Measurements from ENCODE around the gene THTPA. TPM values are rescaled to one million over a fixed set of nuclear protein-coding genes. Genes with fewer than 3 reads are reported as not detected.

The THTPA gene
- total and polyA plus RNA-seq, 2 of the 13 experiments (the other 11 are each of a cell fraction or from before 2014, with no cell fraction given), result 7.4 to 8.7 TPM

DNA sequence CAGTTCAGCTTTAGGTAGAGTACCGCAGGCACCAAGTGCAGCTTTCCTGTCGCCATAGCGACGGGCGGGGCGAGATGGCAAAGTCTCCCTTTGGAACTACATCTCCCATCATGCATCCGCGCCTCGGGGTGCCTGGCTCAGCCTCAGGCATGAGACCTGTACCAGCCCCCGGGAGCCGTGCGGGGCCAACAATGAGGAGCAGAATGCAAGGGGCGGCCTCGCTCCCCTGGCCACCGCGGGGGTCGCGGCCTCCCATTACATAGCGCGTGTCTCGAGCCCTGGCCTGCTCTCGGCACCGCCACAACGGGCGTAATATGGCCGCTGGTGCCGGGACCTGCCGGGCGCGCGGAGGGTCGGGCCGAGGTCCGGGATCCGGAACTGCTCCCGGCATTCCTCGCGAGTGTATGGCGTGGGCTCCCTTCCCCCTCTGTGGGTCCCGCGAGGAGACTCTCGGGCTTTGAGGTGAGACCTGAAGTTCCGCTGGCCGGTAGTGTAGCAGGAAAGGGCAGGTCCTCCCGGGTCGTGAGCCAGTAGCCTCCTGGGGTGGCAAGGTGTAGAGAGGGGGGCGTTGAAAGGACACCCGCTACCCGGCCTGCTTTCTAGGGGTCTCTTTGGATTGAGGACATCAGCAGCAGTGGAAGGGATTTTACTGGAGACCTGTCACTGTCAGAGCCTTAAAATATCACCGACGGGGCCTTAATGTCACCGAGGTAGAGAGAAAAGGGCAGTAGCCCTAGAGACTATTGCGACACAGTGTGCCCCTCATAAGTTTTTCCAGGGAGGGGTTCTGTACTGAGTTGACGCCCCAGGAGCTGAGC is at the start of gene THTPA (continued):
- TF ChIP-seq, protein P1, sequence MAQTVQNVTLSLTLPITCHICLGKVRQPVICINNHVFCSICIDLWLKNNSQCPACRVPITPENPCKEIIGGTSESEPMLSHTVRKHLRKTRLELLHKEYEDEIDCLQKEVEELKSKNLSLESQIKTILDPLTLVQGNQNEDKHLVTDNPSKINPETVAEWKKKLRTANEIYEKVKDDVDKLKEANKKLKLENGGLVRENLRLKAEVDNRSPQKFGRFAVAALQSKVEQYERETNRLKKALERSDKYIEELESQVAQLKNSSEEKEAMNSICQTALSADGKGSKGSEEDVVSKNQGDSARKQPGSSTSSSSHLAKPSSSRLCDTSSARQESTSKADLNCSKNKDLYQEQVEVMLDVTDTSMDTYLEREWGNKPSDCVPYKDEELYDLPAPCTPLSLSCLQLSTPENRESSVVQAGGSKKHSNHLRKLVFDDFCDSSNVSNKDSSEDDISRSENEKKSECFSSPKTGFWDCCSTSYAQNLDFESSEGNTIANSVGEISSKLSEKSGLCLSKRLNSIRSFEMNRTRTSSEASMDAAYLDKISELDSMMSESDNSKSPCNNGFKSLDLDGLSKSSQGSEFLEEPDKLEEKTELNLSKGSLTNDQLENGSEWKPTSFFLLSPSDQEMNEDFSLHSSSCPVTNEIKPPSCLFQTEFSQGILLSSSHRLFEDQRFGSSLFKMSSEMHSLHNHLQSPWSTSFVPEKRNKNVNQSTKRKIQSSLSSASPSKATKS (CRISPR knock-in tag; IDR thresholded peaks at IDR 0.05), result no peak
- 0 out of 2 replicates have a peak, but pooled peaks have one; percentile 27 for TF ChIP-seq ZFAT (CRISPR knock-in tag; conservative IDR thresholded peaks at IDR 0.05)
- TF ChIP-seq ZNF766 (CRISPR knock-in tag; IDR thresholded peaks at IDR 0.05; ENCODE audit: borderline replicate concordance), result peak; percentile 98; the same call in 1 of the 2 replicates
- peak; percentile 99; the same call in 1 of the 2 replicates for TF ChIP-seq ZNF569 (CRISPR knock-in tag; IDR thresholded peaks at IDR 0.05; ENCODE audit: borderline replicate concordance)
- peak; percentile 99 for TF ChIP-seq ZNF343 (CRISPR knock-in tag; IDR thresholded peaks at IDR 0.05)
- TF ChIP-seq NFATC3 (CRISPR knock-in tag; IDR thresholded peaks at IDR 0.05), result peak; percentile 99
- TF ChIP-seq, protein P2, sequence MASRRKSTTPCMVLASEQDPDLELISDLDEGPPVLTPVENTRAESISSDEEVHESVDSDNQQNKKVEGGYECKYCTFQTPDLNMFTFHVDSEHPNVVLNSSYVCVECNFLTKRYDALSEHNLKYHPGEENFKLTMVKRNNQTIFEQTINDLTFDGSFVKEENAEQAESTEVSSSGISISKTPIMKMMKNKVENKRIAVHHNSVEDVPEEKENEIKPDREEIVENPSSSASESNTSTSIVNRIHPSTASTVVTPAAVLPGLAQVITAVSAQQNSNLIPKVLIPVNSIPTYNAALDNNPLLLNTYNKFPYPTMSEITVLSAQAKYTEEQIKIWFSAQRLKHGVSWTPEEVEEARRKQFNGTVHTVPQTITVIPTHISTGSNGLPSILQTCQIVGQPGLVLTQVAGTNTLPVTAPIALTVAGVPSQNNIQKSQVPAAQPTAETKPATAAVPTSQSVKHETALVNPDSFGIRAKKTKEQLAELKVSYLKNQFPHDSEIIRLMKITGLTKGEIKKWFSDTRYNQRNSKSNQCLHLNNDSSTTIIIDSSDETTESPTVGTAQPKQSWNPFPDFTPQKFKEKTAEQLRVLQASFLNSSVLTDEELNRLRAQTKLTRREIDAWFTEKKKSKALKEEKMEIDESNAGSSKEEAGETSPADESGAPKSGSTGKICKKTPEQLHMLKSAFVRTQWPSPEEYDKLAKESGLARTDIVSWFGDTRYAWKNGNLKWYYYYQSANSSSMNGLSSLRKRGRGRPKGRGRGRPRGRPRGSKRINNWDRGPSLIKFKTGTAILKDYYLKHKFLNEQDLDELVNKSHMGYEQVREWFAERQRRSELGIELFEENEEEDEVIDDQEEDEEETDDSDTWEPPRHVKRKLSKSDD (CRISPR knock-in tag; IDR thresholded peaks at IDR 0.05; ENCODE audit: low read depth), result peak; percentile 97
- peak; percentile 99 for TF ChIP-seq ZNF232 (CRISPR knock-in tag; IDR thresholded peaks at IDR 0.05; ENCODE audit: borderline replicate concordance)
- TF ChIP-seq SRSF1 (optimal IDR thresholded peaks at IDR 0.05; ENCODE audit: low read depth, low read length), result peak; percentile 97
- TF ChIP-seq FOSL2 (CRISPR knock-in tag; IDR thresholded peaks at IDR 0.05), result peak; percentile 68
- peak; percentile 100 for TF ChIP-seq ZNF350 (CRISPR knock-in tag; IDR thresholded peaks at IDR 0.05; ENCODE audit: borderline replicate concordance, low read depth)
- TF ChIP-seq SNAI1 (CRISPR knock-in tag; IDR thresholded peaks at IDR 0.05; ENCODE audit: borderline replicate concordance), result peak; percentile 98
- peak; percentile 93 for TF ChIP-seq ZNF557 (CRISPR knock-in tag; IDR thresholded peaks at IDR 0.05)
- TF ChIP-seq, protein P3, sequence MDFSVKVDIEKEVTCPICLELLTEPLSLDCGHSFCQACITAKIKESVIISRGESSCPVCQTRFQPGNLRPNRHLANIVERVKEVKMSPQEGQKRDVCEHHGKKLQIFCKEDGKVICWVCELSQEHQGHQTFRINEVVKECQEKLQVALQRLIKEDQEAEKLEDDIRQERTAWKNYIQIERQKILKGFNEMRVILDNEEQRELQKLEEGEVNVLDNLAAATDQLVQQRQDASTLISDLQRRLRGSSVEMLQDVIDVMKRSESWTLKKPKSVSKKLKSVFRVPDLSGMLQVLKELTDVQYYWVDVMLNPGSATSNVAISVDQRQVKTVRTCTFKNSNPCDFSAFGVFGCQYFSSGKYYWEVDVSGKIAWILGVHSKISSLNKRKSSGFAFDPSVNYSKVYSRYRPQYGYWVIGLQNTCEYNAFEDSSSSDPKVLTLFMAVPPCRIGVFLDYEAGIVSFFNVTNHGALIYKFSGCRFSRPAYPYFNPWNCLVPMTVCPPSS (IDR thresholded peaks at IDR 0.05), result no peak
- TF ChIP-seq ZNF556 (CRISPR knock-in tag; IDR thresholded peaks at IDR 0.05; ENCODE audit: borderline replicate concordance), result peak; percentile 98
- peak; percentile 60; the same call in 1 of the 2 replicates for TF ChIP-seq ZNF326 (CRISPR knock-in tag; IDR thresholded peaks at IDR 0.05; ENCODE audit: borderline replicate concordance)
- TF ChIP-seq THAP11 (CRISPR knock-in tag; IDR thresholded peaks at IDR 0.05), result peak; percentile 98
- no peak; the same call in none of the 2 replicates for TF ChIP-seq ZSCAN12 (CRISPR knock-in tag; IDR thresholded peaks at IDR 0.05)
- no peak for TF ChIP-seq CCAR2 (optimal IDR thresholded peaks at IDR 0.05; ENCODE audit: low read depth, low read length)
- peak; percentile 97; the same call in 1 of the 2 replicates for TF ChIP-seq MAF1 (CRISPR knock-in tag; IDR thresholded peaks at IDR 0.05; ENCODE audit: borderline replicate concordance)
- TF ChIP-seq GABPB1 (CRISPR knock-in tag; IDR thresholded peaks at IDR 0.05), result peak; percentile 97
- TF ChIP-seq ZNF607 (CRISPR knock-in tag; IDR thresholded peaks at IDR 0.05; ENCODE audit: borderline replicate concordance), result peak; percentile 100
- peak; percentile 81; the same call in 1 of the 2 replicates for TF ChIP-seq FOXO1 (CRISPR knock-in tag; IDR thresholded peaks at IDR 0.05)
- TF ChIP-seq SALL2 (CRISPR knock-in tag; IDR thresholded peaks at IDR 0.05), result peak; percentile 99

Data from HepG2 (cell line).